Measurements from ENCODE around the gene ROBO2.

ROBO2 gene

DNA sequence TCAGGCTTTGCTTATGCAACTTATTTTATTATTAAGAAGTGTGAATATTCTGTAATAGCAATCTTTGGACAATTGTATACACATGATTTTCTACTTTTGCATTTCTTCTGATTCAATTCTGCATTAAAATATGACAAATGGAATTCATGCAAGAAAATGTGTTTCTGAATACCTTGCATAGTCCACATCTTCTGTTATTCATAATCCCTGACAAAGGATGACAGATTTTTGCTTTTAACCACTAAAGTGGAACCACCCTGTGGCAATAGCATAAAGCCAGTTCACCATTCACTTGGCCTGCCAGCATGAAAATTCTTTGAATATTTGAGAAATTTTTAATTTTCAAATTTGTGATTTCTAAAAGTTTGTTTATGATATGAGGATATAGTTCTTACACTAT is 397.0 kb downstream of the ROBO2 start:
- DNase-seq (ENCODE audit: insufficient read length) (no peak), FAIRE-seq (no peak)
- TF ChIP-seq TAF1 (IDR thresholded peaks at IDR 0.05; ENCODE audit: borderline replicate concordance, low read depth, low read length), result no peak
- no peak for TF ChIP-seq POLR2A (IDR thresholded peaks at IDR 0.05; ENCODE audit: low read depth, low read length)
- no peak for TF ChIP-seq POLR2AphosphoS5 (IDR thresholded peaks at IDR 0.05; ENCODE audit: low read depth, low read length)

DNA sequence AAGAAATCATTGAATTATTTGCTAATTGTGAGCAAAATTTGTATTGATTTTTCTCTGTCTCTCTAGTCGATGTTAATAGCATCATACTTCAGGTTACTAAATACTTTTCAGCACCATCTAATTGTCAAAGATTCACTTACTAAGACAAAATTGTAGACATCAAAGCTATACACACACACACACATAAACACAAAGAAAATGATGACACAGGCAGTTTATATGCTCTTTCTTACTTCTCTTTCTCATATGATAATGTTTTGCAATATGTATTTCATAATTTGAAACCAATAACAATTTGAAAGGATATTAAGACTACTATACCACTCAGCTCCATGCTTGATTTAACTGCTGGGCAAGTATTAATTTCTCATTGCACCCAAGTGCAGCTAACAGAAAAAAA is 406.2 kb downstream of the ROBO2 start:
- no peak for DNase-seq (ENCODE audit: insufficient read length)
- no peak for FAIRE-seq
- TF ChIP-seq TAF1 (IDR thresholded peaks at IDR 0.05; ENCODE audit: borderline replicate concordance, low read depth, low read length), result no peak
- no peak for TF ChIP-seq POLR2A (IDR thresholded peaks at IDR 0.05; ENCODE audit: low read depth, low read length)
- TF ChIP-seq POLR2AphosphoS5 (IDR thresholded peaks at IDR 0.05; ENCODE audit: low read depth, low read length), result no peak

DNA sequence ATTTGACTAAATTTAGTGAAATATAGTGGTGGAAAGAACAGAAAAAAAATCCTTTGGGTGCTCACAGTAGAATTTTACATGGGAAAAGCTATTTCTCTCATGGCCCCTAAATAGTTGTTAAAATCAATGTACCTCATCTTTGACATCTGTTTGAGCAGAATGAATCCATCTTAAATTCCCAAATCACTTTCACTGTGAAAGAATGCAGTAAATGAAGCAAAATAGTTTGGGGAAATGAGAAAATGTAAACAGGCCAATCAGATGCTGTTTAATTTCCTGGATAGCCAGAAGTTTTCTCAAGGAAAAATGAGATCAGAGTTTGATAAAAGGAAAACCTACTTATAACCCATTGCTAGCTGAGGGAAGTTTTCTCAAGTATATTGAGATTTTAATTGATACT is 406.9 kb downstream of the ROBO2 start:
- TF ChIP-seq POLR2A (IDR thresholded peaks at IDR 0.05; ENCODE audit: low read depth, low read length) (no peak), TAF1 (IDR thresholded peaks at IDR 0.05; ENCODE audit: borderline replicate concordance, low read depth, low read length) (no peak)
- DNase-seq (ENCODE audit: insufficient read length), result no peak
- no peak for FAIRE-seq

DNA sequence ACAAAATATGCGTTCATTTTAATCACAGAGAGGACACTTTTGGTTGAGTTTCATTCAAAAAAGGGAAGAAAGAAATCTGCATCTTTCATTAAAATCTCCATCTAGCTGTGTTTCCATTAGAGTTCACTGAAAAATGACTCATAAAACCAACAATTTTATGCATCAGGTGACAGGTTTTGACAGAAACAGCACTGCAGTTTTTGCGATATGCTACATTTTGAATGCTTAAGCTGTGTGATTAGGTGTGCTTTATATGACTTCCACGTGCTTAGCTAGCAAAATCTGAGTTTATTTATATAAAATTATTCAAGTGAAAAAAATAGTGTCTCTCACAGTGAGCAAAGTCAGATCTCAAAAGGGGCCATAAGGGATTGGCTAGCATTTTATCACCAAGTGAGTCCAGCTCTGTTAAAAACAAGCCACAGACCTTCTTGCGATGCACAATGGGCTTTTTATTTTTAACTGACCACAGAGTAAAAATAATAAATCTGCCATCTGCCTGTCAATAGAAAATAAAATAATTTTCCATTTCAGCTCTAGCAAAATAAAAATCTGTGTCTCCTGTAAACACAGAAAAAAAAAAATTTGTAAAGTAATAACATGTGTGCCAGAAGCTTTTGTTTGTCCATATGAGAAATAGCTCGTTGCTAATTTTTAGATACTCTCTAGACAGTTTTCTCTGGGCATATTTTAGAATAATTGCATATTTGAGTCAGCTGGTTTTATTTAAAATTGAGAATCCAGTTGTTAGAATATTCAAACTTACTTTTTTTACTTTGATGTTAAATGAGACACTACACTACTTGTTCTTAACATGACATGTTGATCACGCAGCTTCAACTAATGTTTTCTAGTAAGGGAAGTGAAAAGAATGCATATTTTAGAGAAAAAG is 409.8 kb downstream of the ROBO2 start:
- DNase-seq (ENCODE audit: insufficient read length) (no peak), FAIRE-seq (no peak)
- TF ChIP-seq POLR2AphosphoS5 (IDR thresholded peaks at IDR 0.05; ENCODE audit: low read depth, low read length) (no peak), TAF1 (IDR thresholded peaks at IDR 0.05; ENCODE audit: borderline replicate concordance, low read depth, low read length) (no peak), POLR2A (IDR thresholded peaks at IDR 0.05; ENCODE audit: low read depth, low read length) (no peak)

DNA sequence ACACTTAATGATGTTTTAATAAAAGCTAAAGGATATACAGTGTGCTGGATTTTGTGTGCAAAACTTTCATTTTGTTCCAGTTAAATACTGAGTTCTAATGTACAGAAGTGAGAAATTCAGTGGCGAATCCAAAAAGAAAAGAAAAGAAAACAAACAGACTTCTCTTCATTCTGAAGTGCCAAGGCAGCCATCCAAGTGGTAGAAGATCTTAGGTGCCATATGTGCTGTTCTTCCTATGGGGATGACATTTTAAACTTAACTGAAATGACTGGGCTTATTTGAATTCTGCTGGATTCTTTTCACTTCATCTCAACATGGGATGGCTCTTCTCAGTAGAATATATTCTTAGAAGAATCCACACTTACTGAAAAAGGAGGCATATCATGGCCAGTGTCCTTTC is 416.5 kb downstream of the ROBO2 start:
- no peak for FAIRE-seq
- no peak for TF ChIP-seq POLR2A (IDR thresholded peaks at IDR 0.05; ENCODE audit: low read depth, low read length)
- no peak for TF ChIP-seq TAF1 (IDR thresholded peaks at IDR 0.05; ENCODE audit: borderline replicate concordance, low read depth, low read length)
- no peak for TF ChIP-seq POLR2AphosphoS5 (IDR thresholded peaks at IDR 0.05; ENCODE audit: low read depth, low read length)
- no peak for DNase-seq (ENCODE audit: insufficient read length)

DNA sequence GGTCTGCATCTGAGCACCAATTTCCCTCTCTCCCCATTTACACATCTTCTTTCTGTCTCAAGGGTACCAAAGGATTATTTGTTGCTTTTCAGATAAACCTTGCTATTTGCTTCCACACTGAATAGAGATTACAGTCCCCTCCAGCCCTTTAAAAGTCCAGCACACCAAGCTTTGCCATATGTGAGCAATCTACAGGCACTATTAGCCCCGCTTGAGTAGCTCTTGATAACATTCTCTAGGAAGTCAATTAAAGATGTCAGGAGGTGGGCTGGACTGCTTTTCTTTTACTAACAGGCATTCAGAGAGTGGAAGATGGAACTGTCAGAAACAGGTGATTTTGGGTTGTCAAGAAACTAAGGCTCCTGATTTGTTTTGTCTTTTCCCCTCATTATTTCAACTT is 417.0 kb downstream of the ROBO2 start:
- FAIRE-seq (no peak), DNase-seq (ENCODE audit: insufficient read length) (no peak)
- no peak for TF ChIP-seq POLR2AphosphoS5 (IDR thresholded peaks at IDR 0.05; ENCODE audit: low read depth, low read length)
- no peak for TF ChIP-seq POLR2A (IDR thresholded peaks at IDR 0.05; ENCODE audit: low read depth, low read length)
- no peak for TF ChIP-seq TAF1 (IDR thresholded peaks at IDR 0.05; ENCODE audit: borderline replicate concordance, low read depth, low read length)

DNA sequence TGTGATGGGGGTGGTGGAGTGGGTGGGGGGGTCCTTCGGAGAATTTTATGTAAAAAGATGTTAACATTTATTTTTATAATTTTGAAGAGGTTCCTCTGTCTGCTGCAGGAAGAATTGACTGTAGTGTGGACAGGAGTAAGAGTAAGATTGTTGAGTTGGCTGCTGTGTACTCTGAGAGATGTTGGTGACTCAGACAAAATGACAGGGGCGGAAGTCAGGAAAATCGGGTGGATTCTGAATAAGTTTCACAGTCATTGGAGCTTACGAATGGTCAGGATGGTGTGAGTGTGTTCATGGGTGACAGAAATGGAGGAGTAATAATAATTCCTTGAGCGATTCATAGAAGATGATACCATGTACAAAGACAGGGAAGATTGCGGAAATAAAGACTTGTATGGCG is 420.0 kb downstream of the ROBO2 start:
- FAIRE-seq (no peak), DNase-seq (ENCODE audit: insufficient read length) (no peak)
- TF ChIP-seq TAF1 (IDR thresholded peaks at IDR 0.05; ENCODE audit: borderline replicate concordance, low read depth, low read length) (no peak), POLR2AphosphoS5 (IDR thresholded peaks at IDR 0.05; ENCODE audit: low read depth, low read length) (no peak), POLR2A (IDR thresholded peaks at IDR 0.05; ENCODE audit: low read depth, low read length) (no peak)

DNA sequence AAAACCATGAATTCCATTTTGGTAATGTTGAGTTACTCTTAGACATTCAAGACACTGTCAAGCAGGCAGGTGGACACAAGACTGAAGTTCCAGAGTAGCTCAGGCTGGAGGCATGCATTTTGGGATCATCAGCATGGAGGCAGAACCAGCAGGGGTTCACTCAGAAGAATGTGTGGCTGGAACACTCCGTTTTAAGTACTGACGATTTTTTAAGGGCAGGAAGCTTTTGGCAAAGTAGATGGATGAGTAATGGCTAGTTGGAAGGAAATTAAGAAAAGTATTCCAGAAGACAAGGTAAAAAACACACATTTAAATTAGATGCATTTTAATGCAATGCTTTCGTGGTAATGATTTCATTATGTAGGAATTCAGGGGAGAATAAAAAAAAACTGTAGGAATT is 420.4 kb downstream of the ROBO2 start:
- TF ChIP-seq TAF1 (IDR thresholded peaks at IDR 0.05; ENCODE audit: borderline replicate concordance, low read depth, low read length), result no peak
- no peak for TF ChIP-seq POLR2A (IDR thresholded peaks at IDR 0.05; ENCODE audit: low read depth, low read length)
- TF ChIP-seq POLR2AphosphoS5 (IDR thresholded peaks at IDR 0.05; ENCODE audit: low read depth, low read length), result no peak
- FAIRE-seq (no peak), DNase-seq (ENCODE audit: insufficient read length) (no peak)

DNA sequence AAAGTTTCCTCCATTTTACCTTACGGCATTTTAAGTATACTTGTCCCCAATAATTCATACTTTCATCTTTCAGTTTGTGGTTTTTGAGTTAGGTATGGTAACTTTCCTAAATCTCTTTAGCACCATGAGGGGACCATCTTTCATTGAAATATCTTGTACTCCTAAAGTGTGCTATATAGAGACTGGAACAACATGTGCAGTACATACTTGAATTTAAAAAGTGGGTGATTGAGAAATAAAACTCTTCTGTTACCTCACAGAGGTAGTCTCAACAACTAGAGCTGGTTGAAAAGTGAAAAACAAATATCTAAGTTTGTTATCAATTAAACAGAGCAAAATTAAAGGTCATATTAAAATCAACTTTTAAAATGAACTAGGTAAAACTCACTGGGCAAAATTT is 423.1 kb downstream of the ROBO2 start:
- DNase-seq (ENCODE audit: insufficient read length), result no peak
- FAIRE-seq, result no peak
- TF ChIP-seq TAF1 (IDR thresholded peaks at IDR 0.05; ENCODE audit: borderline replicate concordance, low read depth, low read length) (no peak), POLR2AphosphoS5 (IDR thresholded peaks at IDR 0.05; ENCODE audit: low read depth, low read length) (no peak), POLR2A (IDR thresholded peaks at IDR 0.05; ENCODE audit: low read depth, low read length) (no peak)

DNA sequence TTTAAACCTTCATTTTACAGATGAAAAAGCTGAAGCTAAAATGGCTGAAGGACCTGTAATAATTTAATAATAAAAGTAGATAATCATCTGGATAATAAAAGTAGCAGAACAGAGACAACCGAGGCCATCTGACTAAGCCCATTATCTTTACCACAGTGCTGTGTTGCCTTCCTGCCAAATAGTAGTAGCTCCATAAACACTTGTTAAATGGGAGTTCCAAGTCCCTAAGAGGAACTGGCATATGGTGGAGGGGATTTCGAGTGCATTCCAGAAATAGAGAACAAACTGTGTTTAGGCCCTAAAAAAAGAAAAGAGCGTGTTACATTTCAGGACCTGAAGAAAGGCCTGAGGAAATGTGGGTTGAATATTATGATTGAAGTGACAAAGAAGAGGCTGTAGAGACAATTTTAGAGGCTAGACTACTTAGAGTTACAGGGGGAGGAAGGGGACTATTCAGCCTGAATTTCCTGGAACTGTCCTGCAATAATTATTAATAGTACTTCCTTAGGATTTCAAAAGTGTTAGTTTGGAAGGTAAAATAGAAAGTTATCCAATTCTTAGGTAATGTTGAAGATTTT is 424.3 kb downstream of the ROBO2 start:
- no peak for DNase-seq (ENCODE audit: insufficient read length)
- FAIRE-seq, result no peak
- TF ChIP-seq POLR2AphosphoS5 (IDR thresholded peaks at IDR 0.05; ENCODE audit: low read depth, low read length), result no peak
- TF ChIP-seq POLR2A (IDR thresholded peaks at IDR 0.05; ENCODE audit: low read depth, low read length), result no peak
- no peak for TF ChIP-seq TAF1 (IDR thresholded peaks at IDR 0.05; ENCODE audit: borderline replicate concordance, low read depth, low read length)

DNA sequence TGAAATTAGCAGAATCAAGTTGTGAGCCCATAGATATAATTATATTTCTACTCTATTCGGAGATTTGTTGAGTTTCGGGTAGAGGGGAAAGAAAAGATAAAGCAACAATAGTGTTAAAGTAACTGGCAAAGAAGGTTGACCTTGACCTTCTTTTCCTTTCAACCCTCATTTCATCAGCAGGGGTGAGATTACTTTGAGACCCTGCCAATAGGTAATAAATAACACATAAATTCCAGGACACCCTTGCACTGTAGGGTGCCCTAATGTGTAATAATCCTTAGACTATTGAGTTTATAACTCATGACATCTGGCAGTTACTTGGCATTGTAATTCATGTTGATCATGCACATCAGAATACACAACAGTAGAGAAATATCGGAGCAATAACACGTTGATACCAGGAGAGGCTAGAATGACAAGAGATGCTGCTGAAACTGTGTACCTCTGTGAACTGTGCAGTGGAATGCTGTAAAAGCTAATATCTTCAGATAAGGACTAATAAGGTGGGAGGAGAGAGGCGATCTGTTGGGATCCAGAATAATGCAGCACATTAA is 426.7 kb downstream of the ROBO2 start:
- FAIRE-seq, result no peak
- TF ChIP-seq POLR2AphosphoS5 (IDR thresholded peaks at IDR 0.05; ENCODE audit: low read depth, low read length) (no peak), TAF1 (IDR thresholded peaks at IDR 0.05; ENCODE audit: borderline replicate concordance, low read depth, low read length) (no peak), POLR2A (IDR thresholded peaks at IDR 0.05; ENCODE audit: low read depth, low read length) (no peak)
- no peak for DNase-seq (ENCODE audit: insufficient read length)

All from GM12892 (cell line).